ENCODE data around the gene CYTIP. TPM values are rescaled to one million over a fixed set of nuclear protein-coding genes. Genes with fewer than 3 reads are reported as not detected.

Gene CYTIP
- total RNA-seq, 1 experiment from 2014 or later: 0.57 TPM

DNA sequence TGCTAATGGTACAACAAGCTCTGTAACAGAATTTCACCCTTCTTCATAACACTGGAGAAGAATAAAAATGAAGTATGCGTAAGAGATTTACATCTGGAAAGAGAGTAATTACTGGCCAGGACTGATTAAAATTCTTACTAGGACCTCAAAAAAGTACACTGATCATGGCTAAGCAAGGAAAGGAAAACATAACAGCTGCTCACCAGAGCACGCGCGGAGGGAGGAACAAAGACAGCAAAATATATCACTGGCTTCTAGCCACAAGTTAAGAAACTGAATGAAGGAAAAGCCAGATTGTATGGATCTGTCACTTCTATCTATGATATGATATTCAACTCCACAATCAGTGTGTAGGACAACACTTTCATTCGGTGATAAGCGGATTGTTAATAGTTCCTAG, 15.6 kb upstream of the CYTIP start:
- no peaks in the 10 kb centered on the region for H3K9me3 ChIP-seq (ENCODE audit: control insufficient read depth, insufficient read depth, low read depth, low read length)
- DNase-seq (ENCODE audit: low read depth, low spot score) (no peak), ATAC-seq (no peak)
- H3K27ac ChIP-seq (ENCODE audit: low read length): no peak overlapping the region
- no peaks in the 10 kb centered on the region for H3K36me3 ChIP-seq (ENCODE audit: control insufficient read depth, insufficient read depth, low read length)
- no peak overlapping the region for H3K4me3 ChIP-seq (ENCODE audit: low read depth in 2 of 2, low read length in 2 of 2)
- intact Hi-C loops (cut with micrococcal nuclease; ENCODE audit: unreplicated experiment) (no loop called here), in situ Hi-C loops (cut with HindIII; ENCODE audit: low pct_unique_long_range_greater_than_20kb, low sequenced_read_pairs) (no loop called here)
- H3K27me3 ChIP-seq (ENCODE audit: control insufficient read depth, insufficient read depth, low read length): no peaks in the 10 kb centered on the region
- ChIA-PET CTCF (no interaction called here), POLR2A (no interaction called here)
- TF ChIP-seq CTCF (IDR thresholded peaks at IDR 0.05) (no peak), POLR2AphosphoS5 (IDR thresholded peaks at IDR 0.05; ENCODE audit: low read depth, low read length) (no peak), SIN3A (IDR thresholded peaks at IDR 0.05; ENCODE audit: borderline replicate concordance, insufficient read depth, low read depth, low read length) (no peak), TCF7L2 (IDR thresholded peaks at IDR 0.05; ENCODE audit: low read depth, low read length) (no peak)
- TF ChIP-seq, protein P1, sequence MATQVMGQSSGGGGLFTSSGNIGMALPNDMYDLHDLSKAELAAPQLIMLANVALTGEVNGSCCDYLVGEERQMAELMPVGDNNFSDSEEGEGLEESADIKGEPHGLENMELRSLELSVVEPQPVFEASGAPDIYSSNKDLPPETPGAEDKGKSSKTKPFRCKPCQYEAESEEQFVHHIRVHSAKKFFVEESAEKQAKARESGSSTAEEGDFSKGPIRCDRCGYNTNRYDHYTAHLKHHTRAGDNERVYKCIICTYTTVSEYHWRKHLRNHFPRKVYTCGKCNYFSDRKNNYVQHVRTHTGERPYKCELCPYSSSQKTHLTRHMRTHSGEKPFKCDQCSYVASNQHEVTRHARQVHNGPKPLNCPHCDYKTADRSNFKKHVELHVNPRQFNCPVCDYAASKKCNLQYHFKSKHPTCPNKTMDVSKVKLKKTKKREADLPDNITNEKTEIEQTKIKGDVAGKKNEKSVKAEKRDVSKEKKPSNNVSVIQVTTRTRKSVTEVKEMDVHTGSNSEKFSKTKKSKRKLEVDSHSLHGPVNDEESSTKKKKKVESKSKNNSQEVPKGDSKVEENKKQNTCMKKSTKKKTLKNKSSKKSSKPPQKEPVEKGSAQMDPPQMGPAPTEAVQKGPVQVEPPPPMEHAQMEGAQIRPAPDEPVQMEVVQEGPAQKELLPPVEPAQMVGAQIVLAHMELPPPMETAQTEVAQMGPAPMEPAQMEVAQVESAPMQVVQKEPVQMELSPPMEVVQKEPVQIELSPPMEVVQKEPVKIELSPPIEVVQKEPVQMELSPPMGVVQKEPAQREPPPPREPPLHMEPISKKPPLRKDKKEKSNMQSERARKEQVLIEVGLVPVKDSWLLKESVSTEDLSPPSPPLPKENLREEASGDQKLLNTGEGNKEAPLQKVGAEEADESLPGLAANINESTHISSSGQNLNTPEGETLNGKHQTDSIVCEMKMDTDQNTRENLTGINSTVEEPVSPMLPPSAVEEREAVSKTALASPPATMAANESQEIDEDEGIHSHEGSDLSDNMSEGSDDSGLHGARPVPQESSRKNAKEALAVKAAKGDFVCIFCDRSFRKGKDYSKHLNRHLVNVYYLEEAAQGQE (IDR thresholded peaks at IDR 0.05; ENCODE audit: insufficient read depth in 1 of 2, low read depth in 2 of 2, low read length in 1 of 2): no peak
- no TSS peak for BruUV-seq (replicated peaks)
- H3K4me1 ChIP-seq (ENCODE audit: control insufficient read depth, insufficient read depth, low read length): no peaks in the 10 kb centered on the region

GRCh38 chr2:157447741-157448140, 3.9 kb upstream of the CYTIP start:
- BruUV-seq (replicated peaks): no TSS peak
- Histone ChIP-seq H3K9me3 (ENCODE audit: control insufficient read depth, insufficient read depth, low read depth, low read length) (no peaks in the 10 kb centered on the region), H3K27ac (ENCODE audit: low read length) (no peak overlapping the region), H3K27me3 (ENCODE audit: control insufficient read depth, insufficient read depth, low read length) (no peaks in the 10 kb centered on the region), H3K4me1 (ENCODE audit: control insufficient read depth, insufficient read depth, low read length) (no peaks in the 10 kb centered on the region), H3K4me3 (ENCODE audit: low read depth in 2 of 2, low read length in 2 of 2) (no peak overlapping the region), H3K36me3 (ENCODE audit: control insufficient read depth, insufficient read depth, low read length) (no peaks in the 10 kb centered on the region)
- TF ChIP-seq, protein P1 (IDR thresholded peaks at IDR 0.05; ENCODE audit: insufficient read depth in 1 of 2, low read depth in 2 of 2, low read length in 1 of 2): no peak
- TF ChIP-seq POLR2AphosphoS5 (IDR thresholded peaks at IDR 0.05; ENCODE audit: low read depth, low read length) (no peak), TCF7L2 (IDR thresholded peaks at IDR 0.05; ENCODE audit: low read depth, low read length) (no peak), SIN3A (IDR thresholded peaks at IDR 0.05; ENCODE audit: borderline replicate concordance, insufficient read depth, low read depth, low read length) (no peak), CTCF (IDR thresholded peaks at IDR 0.05) (no peak)
- no peak for ATAC-seq
- ChIA-PET CTCF (no interaction called here), POLR2A (no interaction called here)
- in situ Hi-C loops (cut with HindIII; ENCODE audit: low pct_unique_long_range_greater_than_20kb, low sequenced_read_pairs) (no loop called here), intact Hi-C loops (cut with micrococcal nuclease; ENCODE audit: unreplicated experiment) (no loop called here)
- no peak for DNase-seq (ENCODE audit: low read depth, low spot score)

Measured in Panc1 (cell line).